ENCODE results near the gene GNA12.

Gene GNA12

GRCh38 chr7:2802101-2802500 lies 42.0 kb downstream of the GNA12 start:
- no peak for TF ChIP-seq CEBPB (IDR thresholded peaks at IDR 0.05)
- no peak for TF ChIP-seq NFIC (IDR thresholded peaks at IDR 0.05)

GRCh38 chr7:2800931-2801688 lies 43.0 kb downstream of the GNA12 start:
- TF ChIP-seq YY1 (IDR thresholded peaks at IDR 0.05; ENCODE audit: low read depth) (no peak), EP300 (IDR thresholded peaks at IDR 0.05; ENCODE audit: borderline replicate concordance) (no peak)
- TF ChIP-seq, protein P1, sequence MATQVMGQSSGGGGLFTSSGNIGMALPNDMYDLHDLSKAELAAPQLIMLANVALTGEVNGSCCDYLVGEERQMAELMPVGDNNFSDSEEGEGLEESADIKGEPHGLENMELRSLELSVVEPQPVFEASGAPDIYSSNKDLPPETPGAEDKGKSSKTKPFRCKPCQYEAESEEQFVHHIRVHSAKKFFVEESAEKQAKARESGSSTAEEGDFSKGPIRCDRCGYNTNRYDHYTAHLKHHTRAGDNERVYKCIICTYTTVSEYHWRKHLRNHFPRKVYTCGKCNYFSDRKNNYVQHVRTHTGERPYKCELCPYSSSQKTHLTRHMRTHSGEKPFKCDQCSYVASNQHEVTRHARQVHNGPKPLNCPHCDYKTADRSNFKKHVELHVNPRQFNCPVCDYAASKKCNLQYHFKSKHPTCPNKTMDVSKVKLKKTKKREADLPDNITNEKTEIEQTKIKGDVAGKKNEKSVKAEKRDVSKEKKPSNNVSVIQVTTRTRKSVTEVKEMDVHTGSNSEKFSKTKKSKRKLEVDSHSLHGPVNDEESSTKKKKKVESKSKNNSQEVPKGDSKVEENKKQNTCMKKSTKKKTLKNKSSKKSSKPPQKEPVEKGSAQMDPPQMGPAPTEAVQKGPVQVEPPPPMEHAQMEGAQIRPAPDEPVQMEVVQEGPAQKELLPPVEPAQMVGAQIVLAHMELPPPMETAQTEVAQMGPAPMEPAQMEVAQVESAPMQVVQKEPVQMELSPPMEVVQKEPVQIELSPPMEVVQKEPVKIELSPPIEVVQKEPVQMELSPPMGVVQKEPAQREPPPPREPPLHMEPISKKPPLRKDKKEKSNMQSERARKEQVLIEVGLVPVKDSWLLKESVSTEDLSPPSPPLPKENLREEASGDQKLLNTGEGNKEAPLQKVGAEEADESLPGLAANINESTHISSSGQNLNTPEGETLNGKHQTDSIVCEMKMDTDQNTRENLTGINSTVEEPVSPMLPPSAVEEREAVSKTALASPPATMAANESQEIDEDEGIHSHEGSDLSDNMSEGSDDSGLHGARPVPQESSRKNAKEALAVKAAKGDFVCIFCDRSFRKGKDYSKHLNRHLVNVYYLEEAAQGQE (IDR thresholded peaks at IDR 0.05; ENCODE audit: low read depth): no peak

- TF ChIP-seq CEBPB (IDR thresholded peaks at IDR 0.05) (no peak), ZBTB7A (IDR thresholded peaks at IDR 0.05; ENCODE audit: low read depth) (no peak), EP300 (IDR thresholded peaks at IDR 0.05; ENCODE audit: borderline replicate concordance) (no peak), CREB1 (IDR thresholded peaks at IDR 0.05; ENCODE audit: low read depth) (no peak), TCF12 (IDR thresholded peaks at IDR 0.05; ENCODE audit: low read depth) (no peak), TEAD4 (IDR thresholded peaks at IDR 0.05) (no peak), EGR1 (IDR thresholded peaks at IDR 0.05) (no peak), TAF1 (IDR thresholded peaks at IDR 0.05; ENCODE audit: low read depth) (no peak), MAX (IDR thresholded peaks at IDR 0.05) (no peak), YY1 (IDR thresholded peaks at IDR 0.05; ENCODE audit: low read depth) (no peak), FOXM1 (IDR thresholded peaks at IDR 0.05; ENCODE audit: borderline replicate concordance, low read depth) (no peak), NFIC (IDR thresholded peaks at IDR 0.05) (no peak), RAD21 (IDR thresholded peaks at IDR 0.05; ENCODE audit: low read depth) (no peak)
- TF ChIP-seq, protein P2, sequence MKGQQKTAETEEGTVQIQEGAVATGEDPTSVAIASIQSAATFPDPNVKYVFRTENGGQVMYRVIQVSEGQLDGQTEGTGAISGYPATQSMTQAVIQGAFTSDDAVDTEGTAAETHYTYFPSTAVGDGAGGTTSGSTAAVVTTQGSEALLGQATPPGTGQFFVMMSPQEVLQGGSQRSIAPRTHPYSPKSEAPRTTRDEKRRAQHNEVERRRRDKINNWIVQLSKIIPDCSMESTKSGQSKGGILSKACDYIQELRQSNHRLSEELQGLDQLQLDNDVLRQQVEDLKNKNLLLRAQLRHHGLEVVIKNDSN (IDR thresholded peaks at IDR 0.05): no peak
- TF ChIP-seq, protein P1 (IDR thresholded peaks at IDR 0.05; ENCODE audit: low read depth): no peak
These were observed 43.7 kb downstream of the GNA12 start for GRCh38 chr7:2800220-2800930.

DNA sequence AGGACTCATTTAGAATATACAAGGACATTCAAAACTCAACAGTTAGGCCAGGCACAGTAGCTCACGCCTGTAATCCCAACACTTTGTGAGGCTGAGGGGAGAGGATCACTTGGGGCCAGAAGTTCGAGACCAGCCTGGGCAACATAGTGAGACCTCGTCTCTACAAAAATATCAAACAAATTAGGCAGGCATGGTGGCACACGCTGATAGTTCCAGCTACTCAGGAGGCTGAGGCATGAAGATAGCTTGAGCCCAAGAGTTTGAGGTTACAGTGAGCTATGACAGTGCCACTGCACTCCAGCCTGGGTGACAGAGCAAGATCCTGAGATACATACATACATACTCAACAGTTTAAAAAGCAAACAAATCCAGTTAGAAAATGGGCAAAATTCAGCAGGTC lies 44.9 kb downstream of the GNA12 start:
- TF ChIP-seq EGR1 (IDR thresholded peaks at IDR 0.05) (no peak), TCF12 (IDR thresholded peaks at IDR 0.05; ENCODE audit: low read depth) (no peak), MAX (IDR thresholded peaks at IDR 0.05) (no peak), FOXM1 (IDR thresholded peaks at IDR 0.05; ENCODE audit: borderline replicate concordance, low read depth) (no peak), TAF1 (IDR thresholded peaks at IDR 0.05; ENCODE audit: low read depth) (no peak), NFIC (IDR thresholded peaks at IDR 0.05) (no peak), CEBPB (IDR thresholded peaks at IDR 0.05) (no peak), EP300 (IDR thresholded peaks at IDR 0.05; ENCODE audit: borderline replicate concordance) (no peak), ZBTB7A (IDR thresholded peaks at IDR 0.05; ENCODE audit: low read depth) (no peak), TEAD4 (IDR thresholded peaks at IDR 0.05) (no peak), YY1 (IDR thresholded peaks at IDR 0.05; ENCODE audit: low read depth) (no peak), RAD21 (IDR thresholded peaks at IDR 0.05; ENCODE audit: low read depth) (no peak), CREB1 (IDR thresholded peaks at IDR 0.05; ENCODE audit: low read depth) (no peak)
- TF ChIP-seq, protein P2 (IDR thresholded peaks at IDR 0.05): no peak
- TF ChIP-seq, protein P1 (IDR thresholded peaks at IDR 0.05; ENCODE audit: low read depth): no peak

Measured in Ishikawa (cell line).